Activated T-cell treated with anti-CD3 and anti-CD28 coated beads, Interleukin-2, amount 50 U/mL, for 48 hours (primary cell): ENCODE measurements around the gene MTMR3.

Experiments used
- DNase-seq, 2 experiments: peaks; one replicate each; pipeline ENCODE4 v3.0.0-alpha.2; 2020

The MTMR3 gene

GRCh38 chr22:29917052-29917902 is 34.3 kb downstream of the MTMR3 start:
- no peak for DNase-seq

- DNase-seq = no peak
Observed at GRCh38 chr22:29925402-29925801, 42.4 kb downstream of the MTMR3 start.

GRCh38 chr22:29926057-29926456 is 43.1 kb downstream of the MTMR3 start:
- DNase-seq = no peak

GRCh38 chr22:29932136-29932535 is 49.2 kb downstream of the MTMR3 start:
- DNase-seq = no peak

- DNase-seq = no peak
Observed at GRCh38 chr22:29933619-29934018, 50.6 kb downstream of the MTMR3 start.

GRCh38 chr22:29934596-29934995 is 51.6 kb downstream of the MTMR3 start:
- no peak for DNase-seq

- no peak for DNase-seq
Observed at GRCh38 chr22:29936186-29936585, 53.2 kb downstream of the MTMR3 start.

- DNase-seq = no peak
Observed at GRCh38 chr22:29937940-29938693, 55.1 kb downstream of the MTMR3 start.

- DNase-seq = no peak
Observed at GRCh38 chr22:29940526-29940925, 57.6 kb downstream of the MTMR3 start.

- no peak for DNase-seq
Observed at GRCh38 chr22:29944339-29944738, 61.4 kb downstream of the MTMR3 start.

- no peak for DNase-seq
Observed at GRCh38 chr22:29945435-29945834, 62.5 kb downstream of the MTMR3 start.

GRCh38 chr22:29946220-29946619 is 63.2 kb downstream of the MTMR3 start:
- no peak for DNase-seq

GRCh38 chr22:29947410-29948384 is 64.7 kb downstream of the MTMR3 start:
- no peak for DNase-seq

GRCh38 chr22:29948385-29948769 is 65.4 kb downstream of the MTMR3 start:
- DNase-seq = no peak

- no peak for DNase-seq
Observed at GRCh38 chr22:29949872-29950271, 66.9 kb downstream of the MTMR3 start.

- peak in 1 of 2 experiments; percentile 24 for DNase-seq
Observed at GRCh38 chr22:29951791-29952413, 68.9 kb downstream of the MTMR3 start.

- DNase-seq = no peak
Observed at GRCh38 chr22:29954203-29954855, 71.4 kb downstream of the MTMR3 start.

GRCh38 chr22:29956680-29957079 is 73.7 kb downstream of the MTMR3 start:
- no peak for DNase-seq

- DNase-seq = no peak
Observed at GRCh38 chr22:29958170-29958569, 75.2 kb downstream of the MTMR3 start.

- DNase-seq = no peak
Observed at GRCh38 chr22:29964776-29965175, 81.8 kb downstream of the MTMR3 start.

- DNase-seq = no peak
Observed at GRCh38 chr22:29967461-29967860, 84.5 kb downstream of the MTMR3 start.

GRCh38 chr22:29971607-29972006 is 88.6 kb downstream of the MTMR3 start:
- DNase-seq = no peak
